NCI-H1092 treated with DMSO at 0.1 percent for 48 hours (cell line): ENCODE measurements around the gene HS6ST1.
"Not testable (repeated sequence)": the region's sequence is repeated elsewhere in the genome, so short reads cannot be mapped to it uniquely, and the experiment has no call there.

Experiments
- DNase-seq: peaks from one replicate; lab custom pipeline; 2025; lab: John Stamatoyannopoulos, UW

The HS6ST1 gene

GRCh38 chr2:128267197-128267596 is 51.5 kb downstream of the HS6ST1 start:
- not testable (repeated sequence) for DNase-seq

- DNase-seq: not testable (repeated sequence)
These were observed 52.2 kb downstream of the HS6ST1 start for GRCh38 chr2:128266463-128266862.

DNA sequence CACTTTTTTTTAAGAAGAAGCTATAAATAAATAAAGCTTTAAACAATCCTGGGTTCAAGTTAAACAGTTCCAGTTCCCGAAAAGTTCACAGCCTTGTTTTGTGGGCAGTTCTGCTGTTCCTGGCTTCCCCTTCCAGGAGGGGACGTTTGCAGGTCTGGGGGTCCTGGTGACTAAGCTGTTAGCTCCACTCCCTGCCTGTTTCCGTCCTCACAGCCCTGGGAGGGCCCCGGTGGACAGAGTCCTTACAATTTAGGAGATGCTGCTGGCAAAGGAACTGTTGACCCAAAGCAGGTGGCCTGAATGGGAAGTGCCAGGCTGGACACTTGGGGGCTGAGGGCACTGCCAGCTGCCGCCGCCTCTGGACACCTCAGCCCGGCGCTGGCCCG is 53.1 kb downstream of the HS6ST1 start:
- DNase-seq: not testable (repeated sequence)

- DNase-seq: no peak
These were observed 53.6 kb downstream of the HS6ST1 start for GRCh38 chr2:128264881-128265607.

DNA sequence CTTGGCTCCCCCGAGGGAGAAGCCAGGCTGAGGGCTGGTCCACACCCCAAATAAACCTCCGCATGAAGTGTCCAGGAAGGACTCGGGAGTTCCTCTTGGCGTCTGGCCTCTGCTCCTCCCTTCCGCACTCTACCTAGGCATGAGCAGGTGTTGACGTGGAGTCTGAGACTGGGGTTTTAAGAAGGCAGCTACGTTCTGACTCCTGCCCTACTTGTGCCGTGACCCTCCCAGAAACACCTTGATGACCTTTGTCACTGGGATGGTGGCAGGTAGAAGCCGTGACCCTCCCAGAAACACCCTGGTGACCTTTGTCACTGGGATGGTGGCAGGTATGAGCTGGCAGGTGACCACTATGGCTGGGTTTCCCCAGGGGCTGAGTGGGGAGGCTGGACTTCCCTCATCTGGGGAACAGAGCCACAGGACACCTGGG is 54.8 kb downstream of the HS6ST1 start:
- no peak for DNase-seq

DNA sequence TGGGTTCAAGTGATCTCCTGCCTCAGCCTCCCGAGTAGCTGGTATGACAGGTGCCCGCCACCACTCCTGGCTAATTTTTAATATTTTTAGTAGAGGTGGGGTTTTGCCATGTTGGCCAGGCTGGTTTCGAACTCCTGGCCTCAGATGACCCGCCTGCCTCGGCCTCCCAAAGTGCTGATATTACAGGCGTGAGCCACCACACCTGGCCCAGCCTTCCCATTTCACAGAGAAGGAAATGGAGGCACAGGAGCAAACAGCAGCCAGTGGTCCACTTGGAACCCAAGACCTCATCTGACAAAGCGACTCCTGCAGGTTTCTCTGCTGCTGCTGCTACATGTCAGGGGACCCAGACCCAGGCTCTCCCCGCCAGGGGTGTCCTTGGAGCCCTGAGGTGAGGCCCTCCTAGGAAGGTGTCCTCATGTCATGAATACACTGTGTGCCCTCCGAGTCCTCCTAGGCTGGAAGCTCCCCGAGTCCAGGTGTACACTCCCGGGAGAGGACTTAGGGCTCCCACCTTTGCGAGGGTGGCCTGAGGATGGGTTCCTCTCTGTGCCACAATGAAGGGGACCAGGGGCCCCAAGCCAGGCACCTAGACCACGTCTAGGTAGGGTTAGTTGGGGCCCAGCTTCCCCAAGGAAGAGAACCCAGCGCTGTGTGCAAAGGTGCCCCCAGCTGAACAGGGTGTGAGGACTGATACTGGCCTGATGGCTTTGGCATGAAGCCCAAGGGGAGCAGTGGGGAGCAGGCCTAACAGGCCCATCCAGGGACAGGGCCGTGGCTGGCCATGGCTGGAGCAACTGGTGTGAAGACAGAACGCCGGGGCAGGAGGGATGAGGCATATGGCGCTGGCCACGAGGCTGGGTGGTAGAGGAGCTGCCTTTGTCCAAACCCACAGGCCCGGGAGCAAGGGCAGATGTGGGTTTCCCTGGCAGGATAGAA is 56.1 kb downstream of the HS6ST1 start:
- no peak for DNase-seq

GRCh38 chr2:128261245-128262128 is 57.2 kb downstream of the HS6ST1 start:
- DNase-seq: no peak

DNA sequence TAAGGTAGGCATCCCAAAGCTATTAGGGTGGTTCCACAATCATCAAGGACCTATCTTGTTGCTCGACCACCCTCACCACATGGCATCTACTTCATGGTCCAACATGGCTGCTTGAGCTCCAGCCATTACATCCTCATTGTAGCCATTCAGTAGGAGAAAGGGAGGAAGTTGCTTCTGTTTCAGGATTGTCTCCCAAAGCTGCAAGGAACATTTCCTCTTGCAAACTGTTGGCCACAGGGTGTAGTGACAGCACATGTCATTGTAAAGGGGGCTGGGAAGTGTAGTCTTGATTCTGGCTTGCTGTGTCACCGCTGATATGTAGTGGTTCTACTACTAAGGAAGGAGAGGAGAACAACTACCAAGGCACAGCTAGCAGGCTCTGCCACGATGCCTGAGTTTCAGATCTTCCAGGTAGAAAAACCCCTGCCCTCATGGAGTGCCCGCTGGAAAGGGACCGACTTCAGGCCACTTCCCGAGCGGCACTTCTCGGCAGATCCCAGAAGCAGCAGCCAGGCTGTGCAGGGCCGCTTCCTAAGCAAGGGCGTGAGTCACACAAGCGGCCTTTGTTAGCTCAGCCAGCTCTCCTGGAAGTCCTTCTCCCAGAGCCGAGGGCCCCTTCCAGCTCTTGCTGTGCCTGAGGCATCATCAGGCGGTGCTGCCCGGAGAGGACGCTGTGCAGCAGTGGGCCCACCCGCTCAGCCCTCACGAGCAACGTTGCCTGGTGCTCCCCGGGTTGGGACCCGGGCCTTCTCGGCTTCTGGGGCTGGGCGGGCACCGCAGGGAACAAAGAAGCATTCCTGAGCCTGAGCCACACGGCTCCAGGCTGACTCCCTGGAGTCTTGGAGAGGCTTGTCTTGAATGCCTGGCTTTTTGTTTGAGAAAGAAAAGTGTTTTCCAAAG is 58.2 kb downstream of the HS6ST1 start:
- no peak for DNase-seq

GRCh38 chr2:128259585-128259984 is 59.1 kb downstream of the HS6ST1 start:
- DNase-seq: no peak

DNA sequence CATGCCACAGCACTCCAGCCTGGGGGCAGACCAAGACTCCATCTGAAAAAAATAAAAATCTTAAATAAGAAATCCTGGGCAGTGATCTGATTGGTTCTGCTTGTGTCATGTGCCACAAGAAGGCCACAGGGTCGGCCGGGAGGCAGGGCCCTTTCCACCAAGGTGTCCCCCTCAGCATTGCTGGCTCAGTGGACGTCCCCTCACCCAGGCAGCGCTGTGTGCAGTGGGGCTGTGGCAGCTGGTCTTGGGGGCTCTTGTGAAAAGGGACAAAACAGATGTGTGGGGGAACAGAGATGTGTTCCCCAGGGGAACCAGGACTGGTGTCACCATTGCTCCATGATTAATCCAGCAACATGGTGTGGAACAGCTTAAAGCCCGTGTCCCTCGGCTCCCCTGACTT is 60.5 kb downstream of the HS6ST1 start:
- DNase-seq: no peak

DNA sequence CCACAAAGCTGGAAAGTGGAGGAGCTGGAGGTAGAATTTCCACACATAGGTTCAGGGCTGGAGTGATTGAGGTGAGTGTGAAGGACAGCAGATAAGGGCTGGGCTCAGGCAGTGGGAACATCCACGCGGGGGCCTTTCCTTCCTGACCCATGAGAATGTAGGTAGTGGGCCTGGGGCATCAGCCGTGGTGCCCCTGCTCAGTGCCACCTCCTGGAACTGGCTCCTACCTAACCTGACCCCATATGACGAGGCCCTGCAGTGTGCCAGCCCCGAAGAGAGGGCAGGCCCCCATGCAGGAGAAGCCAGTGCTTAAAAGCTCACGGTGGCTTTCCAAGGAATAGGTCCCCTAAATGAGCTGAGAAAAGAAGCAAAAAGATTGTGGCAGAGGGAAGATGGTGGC is 66.2 kb downstream of the HS6ST1 start:
- DNase-seq: no peak

- DNase-seq: not testable (repeated sequence)
These were observed 66.6 kb downstream of the HS6ST1 start for GRCh38 chr2:128252086-128252485.

DNA sequence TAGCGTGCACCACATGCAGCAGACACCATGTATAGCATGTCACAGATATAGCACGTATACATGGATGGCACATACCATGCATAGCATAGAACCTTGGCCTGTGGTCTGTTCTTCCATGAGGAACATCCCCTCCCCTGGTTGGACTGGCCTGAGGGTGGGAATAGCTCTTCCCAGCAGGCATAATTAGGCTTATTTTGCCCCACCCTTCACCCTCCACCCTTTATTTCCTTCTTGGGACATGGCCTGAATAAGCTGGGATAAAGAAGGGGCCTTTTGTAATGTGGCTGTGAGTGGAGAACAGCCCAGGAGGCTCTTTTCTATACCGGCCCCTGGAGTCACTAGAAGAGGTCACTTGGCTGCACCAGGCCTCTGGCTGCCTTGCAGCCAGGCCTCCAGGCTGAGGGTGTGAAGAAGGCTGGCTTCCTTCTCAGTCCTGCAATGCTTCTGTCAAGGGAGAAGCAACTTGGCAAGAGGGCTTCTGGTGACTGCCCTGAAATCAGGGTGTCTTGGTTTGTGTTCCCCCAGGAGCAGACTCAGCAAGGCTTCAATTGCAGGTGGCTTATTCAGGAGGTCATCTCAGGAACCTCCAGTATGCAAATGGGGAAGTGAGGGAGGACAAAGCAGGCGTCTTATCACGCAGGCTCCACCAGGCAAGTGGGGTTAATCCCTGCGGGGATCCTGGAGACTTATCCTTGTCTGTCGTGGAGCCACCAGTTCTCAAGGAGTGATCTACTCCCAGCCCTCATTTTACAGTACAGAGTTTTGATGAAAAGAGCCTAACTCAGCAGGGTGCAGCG is 68.2 kb downstream of the HS6ST1 start:
- DNase-seq: no peak

DNA sequence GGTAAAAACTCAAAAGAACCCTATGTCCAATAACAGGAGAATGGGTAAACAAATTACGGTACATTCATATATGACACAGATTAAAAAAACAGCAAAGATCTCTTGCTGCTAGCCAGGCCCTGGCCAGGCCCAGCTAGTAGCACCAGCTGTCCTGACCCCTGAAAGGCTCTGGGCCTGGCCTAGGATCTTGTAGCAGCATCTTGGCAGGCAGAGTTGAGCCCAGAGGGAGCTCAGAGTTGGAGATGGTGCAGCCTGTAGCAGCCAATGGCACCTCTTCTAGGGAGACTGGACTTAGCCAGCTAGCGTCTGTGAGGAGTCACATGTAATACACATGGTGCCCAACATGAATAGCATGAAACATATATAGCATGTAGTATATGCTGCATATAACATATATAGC is 69.1 kb downstream of the HS6ST1 start:
- DNase-seq: no peak

- no peak for DNase-seq
These were observed 72.9 kb downstream of the HS6ST1 start for GRCh38 chr2:128245813-128246212.

- DNase-seq: no peak
These were observed 76.8 kb downstream of the HS6ST1 start for GRCh38 chr2:128241896-128242295.

DNA sequence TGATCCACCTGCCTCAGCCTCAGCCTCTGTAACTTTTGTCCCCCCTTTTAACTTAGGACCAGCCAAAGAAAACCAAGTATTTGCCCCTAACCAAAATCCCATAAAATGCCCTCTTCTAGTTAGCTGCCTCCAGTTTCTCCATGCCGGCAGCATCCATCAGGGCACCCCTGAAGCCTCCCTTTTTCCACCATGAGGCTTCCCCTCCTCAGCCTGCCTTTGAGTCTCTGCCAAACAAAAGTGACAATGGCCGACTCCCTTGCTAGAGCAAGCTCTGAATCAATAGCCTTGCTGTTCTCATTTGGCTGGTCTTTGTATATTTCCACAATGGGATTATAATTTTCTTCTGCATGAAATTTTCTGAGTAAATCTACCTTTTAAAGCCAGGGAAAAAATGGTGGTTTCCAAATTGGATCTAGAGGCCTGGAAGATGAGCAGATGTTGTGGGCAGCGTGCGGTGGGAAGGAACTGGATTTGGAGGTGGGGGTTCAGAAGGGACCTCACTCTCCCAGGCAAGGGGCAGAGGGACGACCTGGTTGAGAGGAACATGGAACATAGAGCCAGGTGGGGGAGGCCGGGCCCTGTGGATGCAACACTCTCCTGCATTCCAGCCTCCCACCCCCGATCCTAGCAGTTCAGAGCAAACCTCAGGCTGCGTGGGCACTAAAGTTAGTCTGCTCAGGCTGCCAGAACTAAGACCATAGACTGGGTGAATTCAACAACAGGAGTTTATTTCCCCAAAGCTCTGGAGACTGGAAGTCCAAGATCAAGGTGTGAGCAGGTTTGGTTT is 80.6 kb downstream of the HS6ST1 start:
- DNase-seq: no peak

GRCh38 chr2:128237081-128237534 is 81.6 kb downstream of the HS6ST1 start:
- DNase-seq: no peak

DNA sequence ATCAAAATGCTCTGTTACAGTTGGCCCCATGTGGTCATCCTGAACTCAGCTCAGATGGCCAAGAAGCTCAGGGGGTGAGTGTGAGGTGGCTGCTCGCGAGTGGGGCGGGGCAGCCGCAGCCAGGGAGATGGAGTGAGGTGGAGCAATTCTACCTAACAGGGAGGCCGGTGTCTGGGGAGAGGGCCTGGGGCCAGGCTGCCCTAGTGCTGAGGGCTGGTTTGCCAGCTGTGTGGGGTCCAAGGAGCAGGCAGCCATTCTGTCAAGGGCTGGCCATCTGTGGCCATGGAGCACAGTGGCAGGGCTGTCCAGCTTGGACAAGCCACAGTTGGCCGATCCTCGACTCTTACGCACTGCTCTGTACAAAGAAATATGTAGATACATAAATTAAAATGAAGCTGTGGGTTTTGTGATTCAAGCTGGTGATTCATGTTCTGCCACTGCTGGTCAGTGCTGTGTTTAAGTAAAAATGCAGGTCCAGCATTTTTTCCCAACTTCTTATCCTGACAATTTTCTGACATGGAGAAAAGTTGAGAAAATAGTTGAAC is 82.1 kb downstream of the HS6ST1 start:
- DNase-seq: no peak
